Heart left ventricle (tissue), 13 donors: ENCODE measurements around the gene CHMP1A.

Experiments
- CTCF ChIP-seq, 12 donors: fragments of 200-600 bp; sonication (generic) in 4 of 12; IDR thresholded peaks; one replicate each; pipeline versions ENCODE4 v1.5.0 to v1.8.0; 2018 to 2022; ENCODE audit warnings: antibody characterized with exemption in 12 of 12, mild to moderate bottlenecking in 5 of 12
- POLR2A ChIP-seq, 2 donors: fragments of 450-650 bp; IDR thresholded peaks; one replicate each; pipeline ENCODE4 v1.6.1; 2017; ENCODE audit warnings: antibody characterized with exemption in 2 of 2, mild to moderate bottlenecking in 2 of 2, moderate library complexity in 2 of 2
- donor health status: ischemic (EF 13 %, LVEDD 7.1; RV severe dilation, severe dysfunction).
- donor health status: DM: no; HTN: yes; CAD: no.
- donor health status: DM: no; HTN: no; CAD: no.
- donor health status: ischemic (EF 25% LVEDD 6.9; RV normal size, moderate dysfunction).
- donor health status: ischemic (EF 25% LVEDD 5.7; RV mildly dilated, moderate dysfunction).
- donor health status: ischemic (EF 35%, LVEDD 5.7; RV mildly dilated, moderate dysfunction).
- donor health status: nonischemic (EF 11% LVEDD 7.7; RV severe dilation, severe dysfunction).
- donor health status: DM: yes; HTN: yes; CAD: no.
- donor health status: PGD.
- donor health status: ischemic (EF 29% LVEDD 5.4; RV normal size, mild dysfunction).
- donor health status: nonischemic (EF 23%, LVEDD 6.1; RV moderate dilation, normal function).

DNA sequence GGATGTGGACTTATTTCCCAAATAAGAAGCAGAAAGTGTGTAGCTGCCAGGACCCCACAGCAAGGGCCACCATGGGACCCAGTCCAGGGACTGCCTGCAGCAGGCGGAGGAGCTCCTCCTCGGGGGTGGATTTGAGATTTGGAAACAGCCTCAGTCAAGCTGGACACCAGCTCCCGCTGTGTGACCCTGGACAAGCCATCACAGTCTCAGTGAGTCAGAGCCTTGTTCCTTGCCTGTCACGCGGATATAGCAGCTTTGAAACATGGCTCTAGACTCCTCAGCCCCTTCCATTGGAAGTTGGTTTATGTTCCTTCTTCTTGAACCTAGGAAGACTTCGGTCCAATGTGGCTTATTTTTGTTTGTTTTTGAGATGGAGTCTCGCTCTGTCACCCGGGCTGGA, 56.6 kb downstream of the CHMP1A start:
- TF ChIP-seq CTCF (IDR thresholded peaks at IDR 0.05) (no peak), POLR2A (IDR thresholded peaks at IDR 0.05) (no peak)
